ENCODE data around the gene SMTN.

Gene SMTN

GRCh38 chr22:31098632-31099110 is 17.6 kb downstream of the SMTN start:
- peak overlapping the region; percentile 64 to 99 for H3K27ac ChIP-seq
- no peak overlapping the region for H3K4me3 ChIP-seq
- no peak for TF ChIP-seq CTCF (IDR thresholded peaks at IDR 0.05)
- peak; percentile 73 for DNase-seq (ENCODE audit: low spot score)

- peak overlapping the region; percentile 64 to 99 for H3K27ac ChIP-seq
- TF ChIP-seq CTCF (IDR thresholded peaks at IDR 0.05) = no peak
- DNase-seq (ENCODE audit: low spot score) = peak; percentile 73
- no peak overlapping the region for H3K4me3 ChIP-seq
Observed at GRCh38 chr22:31099386-31099785, 18.3 kb downstream of the SMTN start.

GRCh38 chr22:31099841-31100761 is 19.0 kb downstream of the SMTN start:
- peak; percentile 68 for DNase-seq (ENCODE audit: low spot score)
- no peak for TF ChIP-seq CTCF (IDR thresholded peaks at IDR 0.05)
- Histone ChIP-seq H3K27ac (peak overlapping the region; percentile 64 to 99), H3K4me3 (no peak overlapping the region)

- Histone ChIP-seq H3K4me3 (no peak overlapping the region), H3K27ac (peak overlapping the region; percentile 98 to 99)
- TF ChIP-seq CTCF (IDR thresholded peaks at IDR 0.05) = no peak
- no peak for DNase-seq (ENCODE audit: low spot score)
Observed at GRCh38 chr22:31100762-31101525, 19.8 kb downstream of the SMTN start.

GRCh38 chr22:31102441-31103081 is 21.4 kb downstream of the SMTN start:
- no peak for TF ChIP-seq CTCF (IDR thresholded peaks at IDR 0.05)
- H3K4me3 ChIP-seq = peak overlapping the region; percentile 12
- peak overlapping the region; percentile 98 to 99 for H3K27ac ChIP-seq
- DNase-seq (ENCODE audit: low spot score) = peak; percentile 98

- Histone ChIP-seq H3K27ac (peak overlapping the region; percentile 98 to 99), H3K4me3 (no peak overlapping the region)
- DNase-seq (ENCODE audit: low spot score) = no peak
- TF ChIP-seq CTCF (IDR thresholded peaks at IDR 0.05) = no peak
Observed at GRCh38 chr22:31103111-31103510, 22.0 kb downstream of the SMTN start.
